Parathyroid adenoma (tissue), 2 donors: ENCODE results near the gene CACNA1F.

Source experiments
- H2AFZ ChIP-seq: fragments of 300-600 bp; sonication (generic); one replicate; pipeline ENCODE4 v1.7.0; 2017; ENCODE audit warnings: antibody characterized with exemption, mild to moderate bottlenecking
- H3K27ac ChIP-seq: fragments of 300-600 bp; sonication (generic); one replicate; pipeline ENCODE4 v1.7.0; 2017
- H3K27me3 ChIP-seq: fragments of 300-600 bp; sonication (generic); one replicate; pipeline ENCODE4 v1.7.0; 2017; ENCODE audit warnings: low read length; ENCODE audit not compliant: control insufficient read depth, insufficient read depth
- H3K36me3 ChIP-seq: fragments of 300-600 bp; sonication (generic); one replicate; pipeline ENCODE4 v1.7.0; 2017; ENCODE audit warnings: low read length; ENCODE audit not compliant: control insufficient read depth, insufficient read depth
- H3K4me1 ChIP-seq: fragments of 300-600 bp; sonication (generic); one replicate; pipeline ENCODE4 v1.7.0; 2017; ENCODE audit warnings: control low read depth
- H3K4me2 ChIP-seq: fragments of 300-600 bp; sonication (generic); one replicate; pipeline ENCODE4 v1.7.0; 2017; ENCODE audit warnings: low read length
- H3K4me3 ChIP-seq: fragments of 300-600 bp; sonication (generic); one replicate; pipeline ENCODE4 v1.7.0; 2017; ENCODE audit warnings: low read depth, low read length
- H3K79me2 ChIP-seq: fragments of 300-600 bp; sonication (generic); one replicate; pipeline ENCODE4 v1.7.0; 2017; ENCODE audit warnings: control low read depth
- H3K9ac ChIP-seq: fragments of 300-600 bp; sonication (generic); one replicate; pipeline ENCODE4 v1.7.0; 2017; ENCODE audit warnings: mild to moderate bottlenecking
- H3K9me3 ChIP-seq: fragments of 300-600 bp; sonication (generic); one replicate; pipeline ENCODE4 v1.7.0; 2017; ENCODE audit warnings: low read length; ENCODE audit not compliant: control insufficient read depth
- CTCF ChIP-seq: fragments of 300-600 bp; sonication (generic); IDR thresholded peaks from one replicate; pipeline ENCODE4 v1.7.0; 2017; ENCODE audit warnings: antibody characterized with exemption, mild to moderate bottlenecking
- donor health status: primary hyperparathyroidism.

Gene CACNA1F

GRCh38 chrX:49204017-49204416 lies 29.1 kb downstream of the CACNA1F start:
- Histone ChIP-seq H3K4me2 (no peak overlapping the region), H3K4me1 (peaks cover 3% of the 10 kb centered on the region), H3K27me3 (no peaks in the 10 kb centered on the region), H3K36me3 (no peaks in the 10 kb centered on the region), H3K9me3 (no peaks in the 10 kb centered on the region), H2AFZ (no peak overlapping the region), H3K79me2 (no peaks in the 10 kb centered on the region), H3K9ac (no peak overlapping the region), H3K27ac (no peak overlapping the region), H3K4me3 (no peak overlapping the region)
- TF ChIP-seq CTCF = no peak

GRCh38 chrX:49203536-49203935 lies 29.6 kb downstream of the CACNA1F start:
- no peak for TF ChIP-seq CTCF
- no peaks in the 10 kb centered on the region for H3K36me3 ChIP-seq

GRCh38 chrX:49202022-49202421 lies 31.1 kb downstream of the CACNA1F start:
- no peaks in the 10 kb centered on the region for H3K79me2 ChIP-seq
- H3K4me3 ChIP-seq = no peak overlapping the region
- H2AFZ ChIP-seq = no peak overlapping the region
- no peak for TF ChIP-seq CTCF
- no peak overlapping the region for H3K27ac ChIP-seq
- no peaks in the 10 kb centered on the region for H3K27me3 ChIP-seq
- no peak overlapping the region for H3K9ac ChIP-seq
- H3K4me2 ChIP-seq = no peak overlapping the region
- no peaks in the 10 kb centered on the region for H3K36me3 ChIP-seq
- peaks cover 3% of the 10 kb centered on the region for H3K4me1 ChIP-seq
- no peaks in the 10 kb centered on the region for H3K9me3 ChIP-seq

More at GRCh38 chrX:49203536-49203935, 29.6 kb downstream of the CACNA1F start:
- H3K4me1 ChIP-seq = peaks cover 3% of the 10 kb centered on the region
- H3K4me2 ChIP-seq = no peak overlapping the region
- H3K9me3 ChIP-seq = no peaks in the 10 kb centered on the region
- no peak overlapping the region for H3K4me3 ChIP-seq
- no peak overlapping the region for H2AFZ ChIP-seq
- H3K9ac ChIP-seq = no peak overlapping the region
- H3K79me2 ChIP-seq = no peaks in the 10 kb centered on the region
- no peaks in the 10 kb centered on the region for H3K27me3 ChIP-seq
- H3K27ac ChIP-seq = no peak overlapping the region

- Histone ChIP-seq H3K9ac (peak within 1 kb of the TSS; percentile 37), H2AFZ (peak within 1 kb of the TSS; percentile 86), H3K79me2 (no peaks in the 10 kb centered on the region), H3K36me3 (no peaks in the 10 kb centered on the region), H3K27ac (peak within 1 kb of the TSS; percentile 77), H3K4me3 (peak within 1 kb of the TSS; percentile 40), H3K9me3 (no peaks in the 10 kb centered on the region), H3K4me1 (peaks cover 3% of the 10 kb centered on the region), H3K27me3 (no peaks in the 10 kb centered on the region), H3K4me2 (peak within 1 kb of the TSS; percentile 69)
- no peak for TF ChIP-seq CTCF
Observed at GRCh38 chrX:49199906-49200771, 33.0 kb downstream of the CACNA1F start, which contains the start of gene SYP. Gene SYP, minus strand, starts transcription at chrX:49200193. Its CDS starts 7 bp downstream, at chrX:49200186.

GRCh38 chrX:49199315-49199595 lies 33.9 kb downstream of the CACNA1F start:
- Histone ChIP-seq H3K27ac (no peak overlapping the region), H3K9me3 (no peaks in the 10 kb centered on the region), H2AFZ (no peak overlapping the region), H3K4me1 (peaks cover 3% of the 10 kb centered on the region), H3K79me2 (no peaks in the 10 kb centered on the region), H3K36me3 (no peaks in the 10 kb centered on the region), H3K9ac (peak overlapping the region; percentile 37), H3K4me2 (no peak overlapping the region), H3K4me3 (no peak overlapping the region), H3K27me3 (no peaks in the 10 kb centered on the region)
- TF ChIP-seq CTCF = no peak
